ENCODE results near the gene WDR72. TPM values are rescaled to one million over a fixed set of nuclear protein-coding genes. Genes with fewer than 3 reads are reported as not detected.

WDR72 gene
- total and polyA plus RNA-seq, 2 of the 8 experiments (the other 6 are each of a cell fraction or from before 2014, with no cell fraction given) = 1.2 to 1.9 TPM

GRCh38 chr15:53469422-53469821, 290.0 kb downstream of the WDR72 start (continued):
- TF ChIP-seq BRCA1 (IDR thresholded peaks at IDR 0.05; ENCODE audit: low read depth, low read length) (no peak), GABPA (IDR thresholded peaks at IDR 0.05; ENCODE audit: borderline replicate concordance, insufficient read depth, low read length) (no peak), SIRT6 (IDR thresholded peaks at IDR 0.05; ENCODE audit: low read length) (no peak), E2F6 (IDR thresholded peaks at IDR 0.05) (no peak), FOSL1 (IDR thresholded peaks at IDR 0.05; ENCODE audit: insufficient read depth, low read depth, low read length) (no peak)

Small RNAs within 50 kb of the gene (small RNA-seq; reads per million reads assigned to genes)
- gene RNU2-53P (ENCODE audit: insufficient read depth) = not detected
- gene RNU6-449P (ENCODE audit: insufficient read depth) = not detected

Other genes with a start within 250 kb of the WDR72 start
- gene UNC13C, start 218.8 kb upstream of the WDR72 start, total RNA-seq (2021; fragmentation: NEBNext Ultra II Directional; extraction: Animal tissue kit (Norgen Biotek cat#: 25700)) = 0.13 and 0.42 TPM in 2 replicates
- gene UNC13C, start 218.8 kb upstream of the WDR72 start, polyA plus RNA-seq (2011; rRNA removed) = 0.02 TPM in 1 of 2 replicates, not detected in the other